K562 (cell line): Measurements from ENCODE around the gene DCTN2. TPM values are rescaled to one million over a fixed set of nuclear protein-coding genes. Genes with fewer than 3 reads are reported as not detected.
A peak's percentile ranks its signal among the peaks of the same experiment; 100 is the strongest.

Experiments
- BRD4 ChIP-seq: fragments of 200-600 bp; sonication (generic); IDR thresholded peaks from 2 replicates; pipeline ENCODE4 v1.6.1; 2017; ENCODE audit warnings: inconsistent platforms
- CREM ChIP-seq: IDR thresholded peaks from 2 replicates; pipeline ENCODE4 v1.6.1; 2014; ENCODE audit warnings: antibody characterized with exemption, low read depth
- polyA plus RNA-seq, 8 experiments: library from polyadenylated mRNA; depleted of rRNA in 4 of 8; stranded (reverse) in 5 of 8; unstranded in 3 of 8; fragments of >200 nt; fragmentation: Nextera tagmentation in 2 of 8; fragmentation: Illumina TruSeq in 1 of 8; extraction: Ambion mirVana in 2 of 8; extraction: Trizol in 1 of 8; gene quantifications; 2 replicates each; pipeline versions ENCODE4 v1.2.1 to v1.2.3, GENCODE V29; 2011 to 2014; ENCODE audit warnings: inconsistent platforms in 1 of 8, missing spikeins in 1 of 8
- total RNA-seq, 7 experiments: library from RNA; depleted of rRNA in 6 of 7; stranded (reverse); fragments of >200 nt in 6 of 7; fragmentation: Illumina TruSeq in 2 of 7; extraction: Trizol in 2 of 7; gene quantifications; 2 replicates each; pipeline versions ENCODE4 v1.2.1 to v1.2.3, GENCODE V29; 2011 to 2021; ENCODE audit warnings: low replicate concordance in 1 of 7
- TF ChIP-seq, protein P1 (sequence below): fragments of 450-650 bp; IDR thresholded peaks from 2 replicates; pipeline ENCODE4 v1.6.1; 2016; ENCODE audit warnings: low read depth
- TF ChIP-seq, protein P2 (sequence below): sonication (generic); formaldehyde crosslinking; IDR thresholded peaks from 2 replicates; pipeline ENCODE4 v1.8.0; 2022; ENCODE audit warnings: mild to moderate bottlenecking, missing genetic modification reagents
- TF ChIP-seq, protein P3 (sequence below): fragments of 450-650 bp; IDR thresholded peaks from 2 replicates; pipeline ENCODE4 v1.7.0; 2016; ENCODE audit warnings: borderline replicate concordance

Gene DCTN2
- total and polyA plus RNA-seq, 9 of the 15 experiments (the other 6 are each of a cell fraction or from before 2014, with no cell fraction given): 43.6 to 270 (median 125) TPM

- TF ChIP-seq, protein P1, sequence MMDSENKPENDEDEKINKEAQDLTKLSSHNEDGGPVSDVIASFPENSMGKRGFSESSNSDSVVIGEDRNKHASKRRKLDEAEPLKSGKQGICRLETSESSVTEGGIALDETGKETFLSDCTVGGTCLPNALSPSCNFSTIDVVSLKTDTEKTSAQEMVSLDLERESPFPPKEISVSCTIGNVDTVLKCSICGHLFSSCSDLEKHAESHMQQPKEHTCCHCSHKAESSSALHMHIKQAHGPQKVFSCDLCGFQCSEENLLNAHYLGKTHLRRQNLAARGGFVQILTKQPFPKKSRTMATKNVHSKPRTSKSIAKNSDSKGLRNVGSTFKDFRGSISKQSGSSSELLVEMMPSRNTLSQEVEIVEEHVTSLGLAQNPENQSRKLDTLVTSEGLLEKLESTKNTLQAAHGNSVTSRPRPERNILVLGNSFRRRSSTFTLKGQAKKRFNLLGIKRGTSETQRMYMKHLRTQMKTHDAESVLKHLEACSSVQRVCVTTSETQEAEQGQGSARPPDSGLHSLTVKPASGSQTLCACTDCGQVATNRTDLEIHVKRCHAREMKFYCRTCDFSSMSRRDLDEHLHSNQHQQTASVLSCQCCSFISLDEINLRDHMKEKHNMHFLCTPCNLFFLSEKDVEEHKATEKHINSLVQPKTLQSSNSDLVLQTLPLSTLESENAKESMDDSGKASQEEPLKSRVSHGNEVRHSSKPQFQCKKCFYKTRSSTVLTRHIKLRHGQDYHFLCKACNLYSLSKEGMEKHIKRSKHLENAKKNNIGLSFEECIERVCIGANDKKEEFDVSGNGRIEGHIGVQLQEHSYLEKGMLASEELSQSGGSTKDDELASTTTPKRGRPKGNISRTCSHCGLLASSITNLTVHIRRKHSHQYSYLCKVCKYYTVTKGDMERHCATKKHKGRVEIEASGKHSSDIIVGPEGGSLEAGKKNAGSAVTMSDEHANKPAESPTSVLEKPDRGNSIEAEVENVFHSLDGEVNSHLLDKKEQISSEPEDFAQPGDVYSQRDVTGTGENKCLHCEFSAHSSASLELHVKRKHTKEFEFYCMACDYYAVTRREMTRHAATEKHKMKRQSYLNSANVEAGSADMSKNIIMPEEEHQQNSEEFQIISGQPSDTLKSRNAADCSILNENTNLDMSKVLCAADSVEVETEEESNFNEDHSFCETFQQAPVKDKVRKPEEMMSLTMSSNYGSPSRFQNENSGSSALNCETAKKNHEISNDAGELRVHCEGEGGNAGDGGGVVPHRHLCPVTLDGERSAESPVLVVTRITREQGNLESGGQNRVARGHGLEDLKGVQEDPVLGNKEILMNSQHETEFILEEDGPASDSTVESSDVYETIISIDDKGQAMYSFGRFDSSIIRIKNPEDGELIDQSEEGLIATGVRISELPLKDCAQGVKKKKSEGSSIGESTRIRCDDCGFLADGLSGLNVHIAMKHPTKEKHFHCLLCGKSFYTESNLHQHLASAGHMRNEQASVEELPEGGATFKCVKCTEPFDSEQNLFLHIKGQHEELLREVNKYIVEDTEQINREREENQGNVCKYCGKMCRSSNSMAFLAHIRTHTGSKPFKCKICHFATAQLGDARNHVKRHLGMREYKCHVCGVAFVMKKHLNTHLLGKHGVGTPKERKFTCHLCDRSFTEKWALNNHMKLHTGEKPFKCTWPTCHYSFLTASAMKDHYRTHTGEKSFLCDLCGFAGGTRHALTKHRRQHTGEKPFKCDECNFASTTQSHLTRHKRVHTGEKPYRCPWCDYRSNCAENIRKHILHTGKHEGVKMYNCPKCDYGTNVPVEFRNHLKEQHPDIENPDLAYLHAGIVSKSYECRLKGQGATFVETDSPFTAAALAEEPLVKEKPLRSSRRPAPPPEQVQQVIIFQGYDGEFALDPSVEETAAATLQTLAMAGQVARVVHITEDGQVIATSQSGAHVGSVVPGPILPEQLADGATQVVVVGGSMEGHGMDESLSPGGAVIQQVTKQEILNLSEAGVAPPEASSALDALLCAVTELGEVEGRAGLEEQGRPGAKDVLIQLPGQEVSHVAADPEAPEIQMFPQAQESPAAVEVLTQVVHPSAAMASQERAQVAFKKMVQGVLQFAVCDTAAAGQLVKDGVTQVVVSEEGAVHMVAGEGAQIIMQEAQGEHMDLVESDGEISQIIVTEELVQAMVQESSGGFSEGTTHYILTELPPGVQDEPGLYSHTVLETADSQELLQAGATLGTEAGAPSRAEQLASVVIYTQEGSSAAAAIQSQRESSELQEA: no peak
- no peak for TF ChIP-seq BRD4
- TF ChIP-seq, protein P2, sequence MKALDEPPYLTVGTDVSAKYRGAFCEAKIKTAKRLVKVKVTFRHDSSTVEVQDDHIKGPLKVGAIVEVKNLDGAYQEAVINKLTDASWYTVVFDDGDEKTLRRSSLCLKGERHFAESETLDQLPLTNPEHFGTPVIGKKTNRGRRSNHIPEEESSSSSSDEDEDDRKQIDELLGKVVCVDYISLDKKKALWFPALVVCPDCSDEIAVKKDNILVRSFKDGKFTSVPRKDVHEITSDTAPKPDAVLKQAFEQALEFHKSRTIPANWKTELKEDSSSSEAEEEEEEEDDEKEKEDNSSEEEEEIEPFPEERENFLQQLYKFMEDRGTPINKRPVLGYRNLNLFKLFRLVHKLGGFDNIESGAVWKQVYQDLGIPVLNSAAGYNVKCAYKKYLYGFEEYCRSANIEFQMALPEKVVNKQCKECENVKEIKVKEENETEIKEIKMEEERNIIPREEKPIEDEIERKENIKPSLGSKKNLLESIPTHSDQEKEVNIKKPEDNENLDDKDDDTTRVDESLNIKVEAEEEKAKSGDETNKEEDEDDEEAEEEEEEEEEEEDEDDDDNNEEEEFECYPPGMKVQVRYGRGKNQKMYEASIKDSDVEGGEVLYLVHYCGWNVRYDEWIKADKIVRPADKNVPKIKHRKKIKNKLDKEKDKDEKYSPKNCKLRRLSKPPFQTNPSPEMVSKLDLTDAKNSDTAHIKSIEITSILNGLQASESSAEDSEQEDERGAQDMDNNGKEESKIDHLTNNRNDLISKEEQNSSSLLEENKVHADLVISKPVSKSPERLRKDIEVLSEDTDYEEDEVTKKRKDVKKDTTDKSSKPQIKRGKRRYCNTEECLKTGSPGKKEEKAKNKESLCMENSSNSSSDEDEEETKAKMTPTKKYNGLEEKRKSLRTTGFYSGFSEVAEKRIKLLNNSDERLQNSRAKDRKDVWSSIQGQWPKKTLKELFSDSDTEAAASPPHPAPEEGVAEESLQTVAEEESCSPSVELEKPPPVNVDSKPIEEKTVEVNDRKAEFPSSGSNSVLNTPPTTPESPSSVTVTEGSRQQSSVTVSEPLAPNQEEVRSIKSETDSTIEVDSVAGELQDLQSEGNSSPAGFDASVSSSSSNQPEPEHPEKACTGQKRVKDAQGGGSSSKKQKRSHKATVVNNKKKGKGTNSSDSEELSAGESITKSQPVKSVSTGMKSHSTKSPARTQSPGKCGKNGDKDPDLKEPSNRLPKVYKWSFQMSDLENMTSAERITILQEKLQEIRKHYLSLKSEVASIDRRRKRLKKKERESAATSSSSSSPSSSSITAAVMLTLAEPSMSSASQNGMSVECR (CRISPR knock-in tag): peak; percentile 10; the same call in 1 of the 2 replicates
- TF ChIP-seq CREM: no peak
- TF ChIP-seq, protein P3, sequence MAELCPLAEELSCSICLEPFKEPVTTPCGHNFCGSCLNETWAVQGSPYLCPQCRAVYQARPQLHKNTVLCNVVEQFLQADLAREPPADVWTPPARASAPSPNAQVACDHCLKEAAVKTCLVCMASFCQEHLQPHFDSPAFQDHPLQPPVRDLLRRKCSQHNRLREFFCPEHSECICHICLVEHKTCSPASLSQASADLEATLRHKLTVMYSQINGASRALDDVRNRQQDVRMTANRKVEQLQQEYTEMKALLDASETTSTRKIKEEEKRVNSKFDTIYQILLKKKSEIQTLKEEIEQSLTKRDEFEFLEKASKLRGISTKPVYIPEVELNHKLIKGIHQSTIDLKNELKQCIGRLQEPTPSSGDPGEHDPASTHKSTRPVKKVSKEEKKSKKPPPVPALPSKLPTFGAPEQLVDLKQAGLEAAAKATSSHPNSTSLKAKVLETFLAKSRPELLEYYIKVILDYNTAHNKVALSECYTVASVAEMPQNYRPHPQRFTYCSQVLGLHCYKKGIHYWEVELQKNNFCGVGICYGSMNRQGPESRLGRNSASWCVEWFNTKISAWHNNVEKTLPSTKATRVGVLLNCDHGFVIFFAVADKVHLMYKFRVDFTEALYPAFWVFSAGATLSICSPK: no peak
These were observed 23.0 kb downstream of the DCTN2 start (continued) for GRCh38 chr12:57523706-57524614.
